ENCODE measurements around the gene KRT76.

DNA sequence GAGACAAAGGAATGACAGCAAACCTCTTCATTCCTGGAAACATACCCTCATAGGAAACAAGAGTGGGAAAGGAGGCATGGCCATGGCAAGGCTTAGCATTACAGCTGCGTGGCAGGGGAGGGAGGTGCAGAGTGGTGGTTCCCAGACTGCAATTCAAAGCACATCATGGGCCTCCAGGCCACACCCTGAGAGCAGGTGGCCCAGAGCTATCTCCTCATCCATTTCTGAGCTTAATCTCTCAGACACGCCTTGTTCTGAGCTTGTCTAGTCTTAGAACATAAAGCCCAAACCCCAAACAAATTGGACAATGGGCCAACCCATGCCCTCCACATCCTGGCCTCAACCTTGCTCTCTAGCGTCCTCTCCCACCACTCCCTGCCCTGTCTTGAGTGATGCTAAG lies 24.6 kb upstream of the KRT76 start:
- TF ChIP-seq, protein P1, sequence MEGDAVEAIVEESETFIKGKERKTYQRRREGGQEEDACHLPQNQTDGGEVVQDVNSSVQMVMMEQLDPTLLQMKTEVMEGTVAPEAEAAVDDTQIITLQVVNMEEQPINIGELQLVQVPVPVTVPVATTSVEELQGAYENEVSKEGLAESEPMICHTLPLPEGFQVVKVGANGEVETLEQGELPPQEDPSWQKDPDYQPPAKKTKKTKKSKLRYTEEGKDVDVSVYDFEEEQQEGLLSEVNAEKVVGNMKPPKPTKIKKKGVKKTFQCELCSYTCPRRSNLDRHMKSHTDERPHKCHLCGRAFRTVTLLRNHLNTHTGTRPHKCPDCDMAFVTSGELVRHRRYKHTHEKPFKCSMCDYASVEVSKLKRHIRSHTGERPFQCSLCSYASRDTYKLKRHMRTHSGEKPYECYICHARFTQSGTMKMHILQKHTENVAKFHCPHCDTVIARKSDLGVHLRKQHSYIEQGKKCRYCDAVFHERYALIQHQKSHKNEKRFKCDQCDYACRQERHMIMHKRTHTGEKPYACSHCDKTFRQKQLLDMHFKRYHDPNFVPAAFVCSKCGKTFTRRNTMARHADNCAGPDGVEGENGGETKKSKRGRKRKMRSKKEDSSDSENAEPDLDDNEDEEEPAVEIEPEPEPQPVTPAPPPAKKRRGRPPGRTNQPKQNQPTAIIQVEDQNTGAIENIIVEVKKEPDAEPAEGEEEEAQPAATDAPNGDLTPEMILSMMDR (IDR thresholded peaks at IDR 0.05 in 2 of 3, conservative IDR thresholded peaks at IDR 0.05 in 1 of 3; ENCODE audit: borderline replicate concordance in 1 of 3, insufficient read depth in 1 of 3, low read depth in 2 of 3, low read length in 2 of 3): no peak
- TF ChIP-seq, protein P2, sequence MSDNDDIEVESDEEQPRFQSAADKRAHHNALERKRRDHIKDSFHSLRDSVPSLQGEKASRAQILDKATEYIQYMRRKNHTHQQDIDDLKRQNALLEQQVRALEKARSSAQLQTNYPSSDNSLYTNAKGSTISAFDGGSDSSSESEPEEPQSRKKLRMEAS (IDR thresholded peaks at IDR 0.05): no peak
- no peak for TF ChIP-seq POLR2A (IDR thresholded peaks at IDR 0.05; ENCODE audit: borderline replicate concordance, extremely low read depth, insufficient read depth, insufficient read length)
